BJ (cell line): Measurements from ENCODE around the gene PRDM8. TPM values are rescaled to one million over a fixed set of nuclear protein-coding genes. Genes with fewer than 3 reads are reported as not detected.

Experiments used
- CTCF ChIA-PET: fragments of 350-600 bp; formaldehyde crosslinking; extraction: SDS; loops from one replicate; lab custom pipeline; 2021; ENCODE audit warnings: antibody characterized with exemption, inconsistent platforms; lab: Yijun Ruan, JAX
- POLR2A ChIA-PET: fragments of 300-600 bp; sonication (Branson Sonifier 250); formaldehyde crosslinking; extraction: SDS; loops from one replicate; lab custom pipeline; 2021; ENCODE audit warnings: antibody characterized with exemption; lab: Charles Lee
- DNase-seq: peaks from one replicate; pipeline ENCODE4 v3.0.0-alpha.2; 2011; ENCODE audit warnings: low read depth
- H3K27me3 ChIP-seq: 2 replicates; pipeline ENCODE4 v1.6.0; 2011; ENCODE audit warnings: low read length; ENCODE audit not compliant: control insufficient read depth, insufficient read depth
- H3K36me3 ChIP-seq: 2 replicates; pipeline ENCODE4 v1.5.1; 2011; ENCODE audit warnings: low read length; ENCODE audit not compliant: control insufficient read depth, insufficient read depth
- H3K4me3 ChIP-seq: 2 replicates; pipeline ENCODE4 v1.5.1; 2011; ENCODE audit warnings: low read depth, mild to moderate bottlenecking, control low read depth, low read length
- CTCF ChIP-seq: IDR thresholded peaks from 2 replicates; pipeline ENCODE4 v1.5.1; 2011; ENCODE audit warnings: low read depth, mild to moderate bottlenecking, control low read depth, inconsistent platforms, low read length, moderate library complexity; ENCODE audit not compliant: insufficient read depth
- polyA plus RNA-seq: library from polyadenylated mRNA; depleted of rRNA; stranded (reverse); fragments of >200 nt; gene quantifications from 2 replicates; pipeline ENCODE4 v1.2.3, GENCODE V29; 2011

Gene PRDM8
- polyA plus RNA-seq, 1 experiment, result 2.7 TPM

GRCh38 chr4:80213117-80213815 lies 16.0 kb downstream of the PRDM8 start:
- CTCF ChIA-PET, result interaction anchor here (0.8 to 3.1 kb wide), 14 partner anchors 10 to 1275 kb away, joined by 3 to 14 read pairs (median 3); no protein-coding TSS in a partner anchor
- Histone ChIP-seq H3K36me3 (no peaks in the 10 kb centered on the region), H3K4me3 (no peak overlapping the region), H3K27me3 (no peaks in the 10 kb centered on the region)
- no peak for TF ChIP-seq CTCF
- POLR2A ChIA-PET, result no interaction called here
- no peak for DNase-seq

- Histone ChIP-seq H3K36me3 (no peaks in the 10 kb centered on the region), H3K4me3 (no peak overlapping the region), H3K27me3 (no peaks in the 10 kb centered on the region)
- TF ChIP-seq CTCF, result peak; percentile 57
- ChIA-PET CTCF (interaction anchor here (0.7 to 2.3 kb wide), 14 partner anchors 10 to 1265 kb away, joined by 3 to 12 read pairs (median 4); partner anchors contain the start of gene CFAP299), POLR2A (no interaction called here)
- no peak for DNase-seq
Observed at GRCh38 chr4:80215449-80216052, 18.2 kb downstream of the PRDM8 start.

GRCh38 chr4:80216100-80216761 lies 18.9 kb downstream of the PRDM8 start:
- POLR2A ChIA-PET, result no interaction called here
- Histone ChIP-seq H3K27me3 (no peaks in the 10 kb centered on the region), H3K4me3 (no peak overlapping the region), H3K36me3 (no peaks in the 10 kb centered on the region)
- CTCF ChIA-PET, result interaction anchor here (0.7 to 2.3 kb wide), 14 partner anchors 11 to 1266 kb away, joined by 3 to 12 read pairs (median 4); partner anchors contain the start of gene CFAP299
- TF ChIP-seq CTCF, result no peak
- DNase-seq, result no peak

- no peak for TF ChIP-seq CTCF
- Histone ChIP-seq H3K4me3 (no peak overlapping the region), H3K27me3 (no peaks in the 10 kb centered on the region), H3K36me3 (no peaks in the 10 kb centered on the region)
- POLR2A ChIA-PET, result no interaction called here
- DNase-seq, result no peak
- CTCF ChIA-PET, result interaction anchor here (0.7 to 4.6 kb wide), 15 partner anchors 10 to 820 kb away, joined by 3 to 51 read pairs (median 4); partner anchors contain the start of gene CFAP299
Observed at GRCh38 chr4:80219301-80220025, 22.2 kb downstream of the PRDM8 start.
